ENCODE measurements around the gene KLRK1.
"Not testable (repeated sequence)": the region's sequence is repeated elsewhere in the genome, so short reads cannot be mapped to it uniquely, and the experiment has no call there.

KLRK1 gene

DNA sequence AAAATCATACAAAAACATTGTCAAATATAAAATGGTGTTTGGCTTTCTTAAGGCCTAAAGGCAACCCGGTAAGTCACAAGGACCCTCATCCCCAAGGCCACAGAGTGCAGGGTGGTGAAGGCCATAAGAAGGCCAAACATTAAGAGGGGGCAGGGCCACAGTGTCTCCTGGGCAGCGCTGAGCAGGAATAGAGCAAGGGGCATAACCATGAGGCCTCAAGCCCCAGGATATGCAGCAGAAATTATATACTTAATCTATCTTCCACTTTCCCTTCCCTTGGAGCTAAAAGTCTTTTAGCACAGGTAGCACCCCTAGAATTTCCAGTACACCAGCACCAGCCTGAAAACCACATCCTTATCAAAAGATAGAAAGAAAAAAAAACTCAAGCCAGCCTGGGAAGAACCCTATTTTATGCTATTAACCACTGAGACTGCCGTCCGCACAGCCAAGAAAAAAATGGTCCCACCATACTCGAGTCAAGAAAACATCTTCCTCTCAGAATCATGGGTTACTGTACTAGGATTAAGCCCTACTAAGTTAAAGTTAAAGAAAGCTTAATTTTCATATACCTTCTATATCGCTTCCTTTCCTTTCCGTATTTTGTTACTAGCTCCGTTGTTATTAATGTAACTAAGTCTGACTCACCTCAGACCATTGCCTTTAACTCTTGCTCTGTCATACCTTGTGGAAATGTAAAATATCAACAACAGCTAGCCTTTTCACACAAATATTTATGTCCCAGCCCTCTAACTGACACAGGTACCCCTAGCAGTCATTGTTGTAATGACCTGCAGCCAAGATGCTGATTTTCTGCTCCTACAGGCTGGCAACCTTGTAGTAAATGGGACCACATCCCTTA is 20.1 kb downstream of the KLRK1 start:
- peak overlapping the region; percentile 41 for H2BK120ac ChIP-seq (ENCODE audit: insufficient read depth, low read length, poor library complexity)
- H3K18ac ChIP-seq (ENCODE audit: low read length), result no peak overlapping the region
- no peak overlapping the region for H4K8ac ChIP-seq (ENCODE audit: low read depth, low read length)
- no peaks in the 10 kb centered on the region for H3K36me3 ChIP-seq (ENCODE audit: control insufficient read depth in 1 of 2, insufficient read depth in 2 of 2, low read length in 2 of 2)
- H2AFZ ChIP-seq (ENCODE audit: insufficient read depth, low read length, poor library complexity), result no peak overlapping the region
- H3K27ac ChIP-seq (ENCODE audit: low read depth, low read length), result no peak overlapping the region
- H2BK5ac ChIP-seq (ENCODE audit: low read depth, low read length, poor library complexity), result no peak overlapping the region
- no peak for DNase-seq
- no peak overlapping the region for H4K91ac ChIP-seq (ENCODE audit: low read depth, low read length)
- no CpG with 5 or more reads among the region's 8 CpGs for WGBS (ENCODE audit: extremely low coverage, insufficient coverage, insufficient read length)
- H3K4me3 ChIP-seq (ENCODE audit: low read depth, low read length), result no peak overlapping the region
- peaks cover 9 to 12% of the 10 kb centered on the region in 2 experiments for H3K4me1 ChIP-seq (ENCODE audit: control insufficient read depth in 1 of 2, insufficient read depth in 2 of 2, low read length in 2 of 2)
- no peak overlapping the region for H4K12ac ChIP-seq (ENCODE audit: low read depth, low read length)
- H3K9ac ChIP-seq (ENCODE audit: low read length), result no peak overlapping the region
- no peak overlapping the region for H3K4me2 ChIP-seq (ENCODE audit: low read length)
- no peak overlapping the region for H3K23ac ChIP-seq (ENCODE audit: low read length)
- H3K79me1 ChIP-seq (ENCODE audit: low read length), result peaks cover 7% of the 10 kb centered on the region
- no peak overlapping the region for H3K4ac ChIP-seq (ENCODE audit: low read depth, low read length)
- H3K9me3 ChIP-seq (ENCODE audit: insufficient read depth, low read depth, low read length), result no peaks in the 10 kb centered on the region
- no peak overlapping the region for H2AK5ac ChIP-seq (ENCODE audit: low read length)
- no peaks in the 10 kb centered on the region for H3K79me2 ChIP-seq (ENCODE audit: control insufficient read depth, insufficient read depth, low read length, poor library complexity)
- H3K27me3 ChIP-seq (ENCODE audit: insufficient read depth, low read length), result no peaks in the 10 kb centered on the region
- no peak overlapping the region for H2BK12ac ChIP-seq (ENCODE audit: low read length)
- H3K14ac ChIP-seq (ENCODE audit: low read length), result no peak overlapping the region

GRCh38 chr12:10368206-10369171 is 21.4 kb downstream of the KLRK1 start:
- Histone ChIP-seq H3K18ac (ENCODE audit: low read length) (no peak overlapping the region), H4K91ac (ENCODE audit: low read depth, low read length) (no peak overlapping the region), H3K14ac (ENCODE audit: low read length) (no peak overlapping the region), H3K27ac (ENCODE audit: low read depth, low read length) (no peak overlapping the region), H3K27me3 (ENCODE audit: insufficient read depth, low read length) (no peaks in the 10 kb centered on the region), H2BK5ac (ENCODE audit: low read depth, low read length, poor library complexity) (no peak overlapping the region), H3K79me1 (ENCODE audit: low read length) (peaks cover 19% of the 10 kb centered on the region), H3K9ac (ENCODE audit: low read length) (no peak overlapping the region), H4K8ac (ENCODE audit: low read depth, low read length) (no peak overlapping the region), H3K36me3 (ENCODE audit: control insufficient read depth in 1 of 2, insufficient read depth in 2 of 2, low read length in 2 of 2) (no peaks in the 10 kb centered on the region), H3K9me3 (ENCODE audit: insufficient read depth, low read depth, low read length) (no peaks in the 10 kb centered on the region), H3K4me1 (ENCODE audit: control insufficient read depth in 1 of 2, insufficient read depth in 2 of 2, low read length in 2 of 2) (peaks cover 19 to 22% of the 10 kb centered on the region in 2 experiments), H3K4me3 (ENCODE audit: low read depth, low read length) (no peak overlapping the region), H2AFZ (ENCODE audit: insufficient read depth, low read length, poor library complexity) (no peak overlapping the region), H3K4ac (ENCODE audit: low read depth, low read length) (no peak overlapping the region), H2BK120ac (ENCODE audit: insufficient read depth, low read length, poor library complexity) (no peak overlapping the region), H3K79me2 (ENCODE audit: control insufficient read depth, insufficient read depth, low read length, poor library complexity) (peaks cover 4% of the 10 kb centered on the region), H4K12ac (ENCODE audit: low read depth, low read length) (no peak overlapping the region), H3K23ac (ENCODE audit: low read length) (no peak overlapping the region), H2AK5ac (ENCODE audit: low read length) (no peak overlapping the region), H2BK12ac (ENCODE audit: low read length) (no peak overlapping the region), H3K4me2 (ENCODE audit: low read length) (no peak overlapping the region)
- 100% methylated on average over 1 of the region's 10 CpGs for WGBS (ENCODE audit: extremely low coverage, insufficient coverage, insufficient read length)
- DNase-seq, result no peak

- WGBS (ENCODE audit: extremely low coverage, insufficient coverage, insufficient read length), result no CpG with 5 or more reads among the region's 4 CpGs
These were observed 22.1 kb downstream of the KLRK1 start for GRCh38 chr12:10367714-10368113.

GRCh38 chr12:10366875-10367274 is 23.0 kb downstream of the KLRK1 start:
- DNase-seq, result no peak
- H4K91ac ChIP-seq (ENCODE audit: low read depth, low read length), result no peak overlapping the region
- H4K8ac ChIP-seq (ENCODE audit: low read depth, low read length), result no peak overlapping the region
- peaks cover 19 to 29% of the 10 kb centered on the region in 2 experiments for H3K4me1 ChIP-seq (ENCODE audit: control insufficient read depth in 1 of 2, insufficient read depth in 2 of 2, low read length in 2 of 2)
- peaks cover 23% of the 10 kb centered on the region for H3K79me1 ChIP-seq (ENCODE audit: low read length)
- no peak overlapping the region for H2BK120ac ChIP-seq (ENCODE audit: insufficient read depth, low read length, poor library complexity)
- H2BK5ac ChIP-seq (ENCODE audit: low read depth, low read length, poor library complexity), result no peak overlapping the region
- H2AFZ ChIP-seq (ENCODE audit: insufficient read depth, low read length, poor library complexity), result no peak overlapping the region
- H3K23ac ChIP-seq (ENCODE audit: low read length), result no peak overlapping the region
- H3K4me2 ChIP-seq (ENCODE audit: low read length), result no peak overlapping the region
- no peak overlapping the region for H2AK5ac ChIP-seq (ENCODE audit: low read length)
- no peak overlapping the region for H2BK12ac ChIP-seq (ENCODE audit: low read length)
- H3K27me3 ChIP-seq (ENCODE audit: insufficient read depth, low read length), result no peaks in the 10 kb centered on the region
- H3K18ac ChIP-seq (ENCODE audit: low read length), result no peak overlapping the region
- no peak overlapping the region for H3K14ac ChIP-seq (ENCODE audit: low read length)
- H3K4me3 ChIP-seq (ENCODE audit: low read depth, low read length), result no peak overlapping the region
- peaks cover 4% of the 10 kb centered on the region for H3K79me2 ChIP-seq (ENCODE audit: control insufficient read depth, insufficient read depth, low read length, poor library complexity)
- H3K36me3 ChIP-seq (ENCODE audit: control insufficient read depth in 1 of 2, insufficient read depth in 2 of 2, low read length in 2 of 2), result no peaks in the 10 kb centered on the region
- H3K9ac ChIP-seq (ENCODE audit: low read length), result no peak overlapping the region
- H3K9me3 ChIP-seq (ENCODE audit: insufficient read depth, low read depth, low read length), result no peaks in the 10 kb centered on the region
- H3K27ac ChIP-seq (ENCODE audit: low read depth, low read length), result no peak overlapping the region
- no peak overlapping the region for H4K12ac ChIP-seq (ENCODE audit: low read depth, low read length)
- no peak overlapping the region for H3K4ac ChIP-seq (ENCODE audit: low read depth, low read length)

More at GRCh38 chr12:10367714-10368113, 22.1 kb downstream of the KLRK1 start:
- not testable (repeated sequence) for H2BK5ac ChIP-seq (ENCODE audit: low read depth, low read length, poor library complexity); H3K4me2 ChIP-seq (ENCODE audit: low read length); H3K4ac ChIP-seq (ENCODE audit: low read depth, low read length); H3K9me3 ChIP-seq (ENCODE audit: insufficient read depth, low read depth, low read length); H2AFZ ChIP-seq (ENCODE audit: insufficient read depth, low read length, poor library complexity); H2BK12ac ChIP-seq (ENCODE audit: low read length); DNase-seq; H3K18ac ChIP-seq (ENCODE audit: low read length); H4K91ac ChIP-seq (ENCODE audit: low read depth, low read length); H3K23ac ChIP-seq (ENCODE audit: low read length); H3K79me2 ChIP-seq (ENCODE audit: control insufficient read depth, insufficient read depth, low read length, poor library complexity); H3K9ac ChIP-seq (ENCODE audit: low read length); H3K27ac ChIP-seq (ENCODE audit: low read depth, low read length); H2AK5ac ChIP-seq (ENCODE audit: low read length); H3K14ac ChIP-seq (ENCODE audit: low read length); H2BK120ac ChIP-seq (ENCODE audit: insufficient read depth, low read length, poor library complexity); H3K4me3 ChIP-seq (ENCODE audit: low read depth, low read length); H4K8ac ChIP-seq (ENCODE audit: low read depth, low read length); H3K27me3 ChIP-seq (ENCODE audit: insufficient read depth, low read length); H3K36me3 ChIP-seq (ENCODE audit: control insufficient read depth in 1 of 2, insufficient read depth in 2 of 2, low read length in 2 of 2); H4K12ac ChIP-seq (ENCODE audit: low read depth, low read length)
- Histone ChIP-seq H3K79me1 (ENCODE audit: low read length) (peaks cover 21% of the 10 kb centered on the region), H3K4me1 (ENCODE audit: control insufficient read depth in 1 of 2, insufficient read depth in 2 of 2, low read length in 2 of 2) (peaks cover 19 to 25% of the 10 kb centered on the region in 2 experiments)

All from trophoblast cell (in vitro differentiated cells and primary cell).